NAMALWA (cell line): ENCODE measurements around the gene KLHL2.

Source experiments
- DNase-seq: peaks from one replicate; pipeline ENCODE4 v3.0.0-alpha.2; 2015; ENCODE audit warnings: low spot score

Gene KLHL2

DNA sequence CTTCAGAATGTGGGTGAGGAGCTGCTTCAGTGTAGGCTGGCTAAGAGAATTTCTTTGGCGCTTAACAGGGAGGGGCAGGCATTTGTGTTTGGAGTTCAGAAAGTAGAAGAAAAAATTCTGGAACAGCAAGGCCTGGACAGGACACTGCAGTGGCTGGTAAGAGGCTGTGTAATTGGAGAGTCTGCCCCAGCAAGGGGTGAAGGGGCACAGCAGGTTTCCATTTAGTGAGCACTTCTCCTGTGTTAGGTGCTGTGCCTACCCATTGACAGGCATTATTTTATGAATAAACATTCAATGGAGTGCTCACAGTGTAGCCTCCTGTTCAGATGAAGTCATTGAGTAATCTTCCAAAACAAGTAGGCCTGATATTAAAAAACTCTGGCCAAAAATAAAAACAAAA lies 160.8 kb downstream of the KLHL2 start:
- DNase-seq = no peak

- DNase-seq = no peak
These were observed 161.2 kb downstream of the KLHL2 start for GRCh38 chr4:165368567-165368966.

DNA sequence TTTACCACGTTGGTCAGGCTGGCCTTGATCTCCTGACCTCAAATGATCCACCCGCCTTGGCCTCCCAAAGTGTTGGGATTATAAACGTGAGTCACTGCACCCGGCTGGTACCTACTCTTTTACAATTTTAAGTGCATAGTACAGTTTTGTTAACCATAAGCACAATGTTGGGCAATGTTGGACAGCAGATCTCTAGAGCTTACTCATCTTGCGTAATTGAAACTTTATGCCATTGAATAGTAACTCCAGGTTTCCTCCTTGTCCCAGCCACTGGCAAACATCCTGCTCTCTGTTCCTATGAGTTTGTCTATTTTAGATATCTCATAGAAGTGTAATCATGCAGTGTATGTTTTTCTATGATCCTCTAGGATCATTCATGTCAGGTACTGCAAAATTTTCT lies 162.2 kb downstream of the KLHL2 start:
- DNase-seq = no peak

DNA sequence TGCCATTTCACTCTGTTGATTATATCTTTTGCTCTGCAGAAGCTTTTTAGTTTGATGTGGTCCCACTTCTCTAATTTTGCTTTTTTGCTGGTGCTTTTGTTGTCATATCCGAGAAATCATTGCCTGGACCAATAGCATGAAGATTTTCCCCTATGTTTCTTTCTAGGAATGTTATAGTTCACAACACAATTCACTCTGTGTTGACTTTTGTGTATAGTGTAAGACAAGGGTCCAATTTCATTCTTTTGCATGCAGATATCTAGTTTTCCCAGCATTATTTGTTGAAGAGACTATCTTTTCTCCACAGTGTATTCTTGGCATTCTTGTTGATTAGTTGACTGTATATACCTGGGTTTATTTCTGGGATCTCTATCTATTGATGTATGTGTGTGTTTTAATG lies 163.2 kb downstream of the KLHL2 start:
- no peak for DNase-seq
